Activated naive CD8-positive, alpha-beta T cell treated with anti-CD3 and anti-CD28 coated beads for 36 hours (primary cell): ENCODE measurements around the gene C20orf141. TPM values are rescaled to one million over a fixed set of nuclear protein-coding genes. Genes with fewer than 3 reads are reported as not detected.
"Not testable (repeated sequence)": the region's sequence is repeated elsewhere in the genome, so short reads cannot be mapped to it uniquely, and the experiment has no call there.

Source experiments
- DNase-seq: peaks from one replicate; pipeline ENCODE4 v3.0.0; 2021
- H3K27ac Mint-ChIP-seq: one replicate; pipeline ENCODE4 v1.8.0; 2022; ENCODE audit warnings: mild to moderate bottlenecking, moderate library complexity, mixed read lengths
- H3K27me3 Mint-ChIP-seq: one replicate; pipeline ENCODE4 v1.8.0; 2022; ENCODE audit warnings: mild to moderate bottlenecking, mixed read lengths
- H3K36me3 Mint-ChIP-seq: one replicate; pipeline ENCODE4 v1.8.0; 2021; ENCODE audit warnings: mild to moderate bottlenecking, mixed read lengths
- H3K4me1 Mint-ChIP-seq: one replicate; pipeline ENCODE4 v1.8.0; 2021; ENCODE audit warnings: mixed read lengths
- H3K4me3 Mint-ChIP-seq: one replicate; pipeline ENCODE4 v1.8.0; 2022; ENCODE audit warnings: mild to moderate bottlenecking, moderate library complexity, mixed read lengths
- H3K9me3 Mint-ChIP-seq: one replicate; pipeline ENCODE4 v1.8.0; 2022; ENCODE audit warnings: mixed read lengths
- total RNA-seq, 2 experiments: library from RNA; stranded (reverse); gene quantifications; one replicate each; pipeline ENCODE4 v1.2.3, GENCODE V29; 2021

Gene C20orf141
- total RNA-seq, 2 experiments from 2014 or later: not detected

GRCh38 chr20:2825761-2826160, 11.0 kb downstream of the C20orf141 start:
- H3K27ac Mint-ChIP-seq: no peak overlapping the region

GRCh38 chr20:2826655-2827054, 11.9 kb downstream of the C20orf141 start:
- DNase-seq: no peak
- Mint-ChIP-seq H3K36me3 (no peaks in the 10 kb centered on the region), H3K4me1 (peaks cover 17% of the 10 kb centered on the region), H3K27me3 (peaks cover 30% of the 10 kb centered on the region), H3K4me3 (no peak overlapping the region), H3K9me3 (no peaks in the 10 kb centered on the region), H3K27ac (no peak overlapping the region)

More at GRCh38 chr20:2825761-2826160, 11.0 kb downstream of the C20orf141 start:
- Mint-ChIP-seq H3K4me1 (peaks cover 19% of the 10 kb centered on the region), H3K9me3 (no peaks in the 10 kb centered on the region), H3K27me3 (peaks cover 36% of the 10 kb centered on the region), H3K4me3 (no peak overlapping the region), H3K36me3 (no peaks in the 10 kb centered on the region)
- DNase-seq: no peak

- Mint-ChIP-seq H3K36me3 (no peaks in the 10 kb centered on the region), H3K27me3 (peaks cover 23% of the 10 kb centered on the region), H3K4me3 (no peak overlapping the region), H3K9me3 (no peaks in the 10 kb centered on the region), H3K4me1 (peaks cover 15% of the 10 kb centered on the region), H3K27ac (no peak overlapping the region)
- no peak for DNase-seq
These were observed 14.6 kb downstream of the C20orf141 start for GRCh38 chr20:2829376-2829775.

- not testable (repeated sequence) for H3K36me3 Mint-ChIP-seq, H3K27ac Mint-ChIP-seq, H3K4me3 Mint-ChIP-seq, H3K9me3 Mint-ChIP-seq, DNase-seq, H3K4me1 Mint-ChIP-seq
- H3K27me3 Mint-ChIP-seq: peaks cover 16% of the 10 kb centered on the region
These were observed 16.4 kb downstream of the C20orf141 start for GRCh38 chr20:2831206-2831605.

- peaks cover 5% of the 10 kb centered on the region for H3K4me1 Mint-ChIP-seq
- H3K36me3 Mint-ChIP-seq: peaks cover 10% of the 10 kb centered on the region
- H3K27me3 Mint-ChIP-seq: no peaks in the 10 kb centered on the region
- DNase-seq: no peak
- H3K9me3 Mint-ChIP-seq: no peaks in the 10 kb centered on the region
- H3K27ac Mint-ChIP-seq: no peak overlapping the region
- no peak overlapping the region for H3K4me3 Mint-ChIP-seq
These were observed 19.0 kb downstream of the C20orf141 start for GRCh38 chr20:2833761-2834160.

- Mint-ChIP-seq H3K27me3 (no peaks in the 10 kb centered on the region), H3K4me1 (peaks cover 10% of the 10 kb centered on the region), H3K36me3 (peaks cover 15% of the 10 kb centered on the region), H3K27ac (no peak overlapping the region), H3K9me3 (peaks cover 2% of the 10 kb centered on the region), H3K4me3 (no peak overlapping the region)
- DNase-seq: no peak
These were observed 19.8 kb downstream of the C20orf141 start for GRCh38 chr20:2834401-2835110.

- peaks cover 15% of the 10 kb centered on the region for H3K36me3 Mint-ChIP-seq
- no peaks in the 10 kb centered on the region for H3K27me3 Mint-ChIP-seq
- no peak for DNase-seq
- H3K4me3 Mint-ChIP-seq: no peak overlapping the region
- no peak overlapping the region for H3K27ac Mint-ChIP-seq
- H3K9me3 Mint-ChIP-seq: peaks cover 2% of the 10 kb centered on the region
- H3K4me1 Mint-ChIP-seq: peaks cover 12% of the 10 kb centered on the region
These were observed 20.6 kb downstream of the C20orf141 start for GRCh38 chr20:2835331-2835796.

- H3K4me3 Mint-ChIP-seq: no peak overlapping the region
- no peak for DNase-seq
- peaks cover 12% of the 10 kb centered on the region for H3K4me1 Mint-ChIP-seq
- H3K27me3 Mint-ChIP-seq: no peaks in the 10 kb centered on the region
- peaks cover 15% of the 10 kb centered on the region for H3K36me3 Mint-ChIP-seq
- peaks cover 2% of the 10 kb centered on the region for H3K9me3 Mint-ChIP-seq
- no peak overlapping the region for H3K27ac Mint-ChIP-seq
These were observed 21.2 kb downstream of the C20orf141 start for GRCh38 chr20:2836035-2836434.

- Mint-ChIP-seq H3K36me3 (peaks cover 15% of the 10 kb centered on the region), H3K9me3 (peaks cover 2% of the 10 kb centered on the region), H3K27ac (no peak overlapping the region), H3K27me3 (no peaks in the 10 kb centered on the region), H3K4me1 (peaks cover 10% of the 10 kb centered on the region), H3K4me3 (no peak overlapping the region)
- no peak for DNase-seq
These were observed 22.6 kb downstream of the C20orf141 start for GRCh38 chr20:2837221-2837960.

- Mint-ChIP-seq H3K4me3 (no peak overlapping the region), H3K27ac (no peak overlapping the region)
These were observed 23.5 kb downstream of the C20orf141 start for GRCh38 chr20:2838170-2838797.

GRCh38 chr20:2838847-2839671, 24.3 kb downstream of the C20orf141 start:
- H3K27me3 Mint-ChIP-seq: no peaks in the 10 kb centered on the region
- peaks cover 13% of the 10 kb centered on the region for H3K4me1 Mint-ChIP-seq
- no peak for DNase-seq
- peaks cover 2% of the 10 kb centered on the region for H3K9me3 Mint-ChIP-seq
- peak overlapping the region; percentile 77 for H3K27ac Mint-ChIP-seq
- peaks cover 15% of the 10 kb centered on the region for H3K36me3 Mint-ChIP-seq
- H3K4me3 Mint-ChIP-seq: peak overlapping the region; percentile 69

More at GRCh38 chr20:2838170-2838797, 23.5 kb downstream of the C20orf141 start:
- Mint-ChIP-seq H3K4me1 (peaks cover 10% of the 10 kb centered on the region), H3K9me3 (peaks cover 2% of the 10 kb centered on the region), H3K36me3 (peaks cover 15% of the 10 kb centered on the region), H3K27me3 (no peaks in the 10 kb centered on the region)
- no peak for DNase-seq

GRCh38 chr20:2839732-2840137, 24.9 kb downstream of the C20orf141 start:
- Mint-ChIP-seq H3K4me1 (peaks cover 18% of the 10 kb centered on the region), H3K27ac (peak overlapping the region; percentile 77), H3K36me3 (peaks cover 19% of the 10 kb centered on the region), H3K4me3 (peak overlapping the region; percentile 69), H3K9me3 (peaks cover 2% of the 10 kb centered on the region), H3K27me3 (no peaks in the 10 kb centered on the region)
- DNase-seq: no peak

- peaks cover 20% of the 10 kb centered on the region for H3K36me3 Mint-ChIP-seq
- peak within 1 kb of the TSS; percentile 76 for H3K4me3 Mint-ChIP-seq
These were observed 25.6 kb downstream of the C20orf141 start, which contains the start of the genes PCED1A and VPS16 for GRCh38 chr20:2840138-2840966. Gene PCED1A, minus strand, starts transcription at chr20:2840655. Its CDS starts 743 bp downstream, at chr20:2839912. Gene VPS16, plus strand, starts transcription at chr20:2840745. Its CDS starts 30 bp downstream, at chr20:2840775.

More at GRCh38 chr20:2840138-2840966, 25.6 kb downstream of the C20orf141 start, which contains the start of the genes PCED1A and VPS16:
- peak; percentile 94 for DNase-seq
- Mint-ChIP-seq H3K9me3 (peaks cover 2% of the 10 kb centered on the region), H3K4me1 (peaks cover 23% of the 10 kb centered on the region), H3K27ac (peak within 1 kb of the TSS; percentile 86), H3K27me3 (no peaks in the 10 kb centered on the region)
